GM23338 (cell line): ENCODE data around the gene TNS1. TPM values are rescaled to one million over a fixed set of nuclear protein-coding genes. Genes with fewer than 3 reads are reported as not detected.

Experiments
- ATAC-seq: fragments of 200-7000 bp; cut with Tn5 transposase; 3 replicates; pipeline ENCODE4 v1.9.1; 2020
- DNase-seq: peaks from one replicate; pipeline ENCODE4 v3.0.0-alpha.2; 2015; ENCODE audit warnings: low spot score
- H2AFZ ChIP-seq: fragments of 200-600 bp; sonication (generic); 2 replicates; pipeline ENCODE4 v1.8.0; 2016; ENCODE audit warnings: antibody characterized with exemption, mild to moderate bottlenecking, moderate library complexity
- H3F3A ChIP-seq: fragments of 200-600 bp; sonication (generic); replicated peaks from 2 replicates; pipeline ENCODE4 v1.8.0; 2017; ENCODE audit warnings: antibody characterized with exemption, mixed run types, low read depth
- H3K27ac ChIP-seq: fragments of 200-600 bp; sonication (generic); 2 replicates; pipeline ENCODE4 v1.6.1; 2016; ENCODE audit warnings: low read depth
- H3K27me3 ChIP-seq: fragments of 200-600 bp; sonication (generic); 2 replicates; pipeline ENCODE4 v1.8.0; 2016; ENCODE audit warnings: mild to moderate bottlenecking, mixed run types, moderate library complexity; ENCODE audit not compliant: insufficient read depth
- H3K36me3 ChIP-seq: fragments of 200-600 bp; sonication (generic); 2 replicates; pipeline ENCODE4 v1.8.0; 2016; ENCODE audit warnings: mild to moderate bottlenecking; ENCODE audit not compliant: insufficient read depth
- H3K4me1 ChIP-seq: fragments of 200-600 bp; sonication (generic); 2 replicates; pipeline ENCODE4 v1.8.0; 2016; ENCODE audit warnings: mild to moderate bottlenecking, moderate library complexity; ENCODE audit not compliant: insufficient read depth
- H3K4me2 ChIP-seq: fragments of 200-600 bp; sonication (generic); 2 replicates; pipeline ENCODE4 v1.7.1; 2017; ENCODE audit warnings: mixed run types
- H3K4me3 ChIP-seq: fragments of 200-600 bp; sonication (generic); 2 replicates; pipeline ENCODE4 v1.6.1; 2016; ENCODE audit warnings: mixed run types
- H3K79me2 ChIP-seq: fragments of 200-600 bp; sonication (generic); replicated peaks from 2 replicates; pipeline ENCODE4 v1.8.0; 2017; ENCODE audit warnings: mild to moderate bottlenecking; ENCODE audit not compliant: insufficient read depth
- H3K9me2 ChIP-seq: fragments of 200-600 bp; sonication (generic); 2 replicates; pipeline ENCODE4 v1.8.0; 2017; ENCODE audit not compliant: insufficient read depth
- H4K20me1 ChIP-seq: fragments of 200-600 bp; sonication (generic); replicated peaks from 2 replicates; pipeline ENCODE4 v1.8.0; 2017; ENCODE audit warnings: mild to moderate bottlenecking; ENCODE audit not compliant: insufficient read depth
- H3K27ac Mint-ChIP-seq: 2 replicates; pipeline ENCODE4 v1.8.0; 2020; ENCODE audit warnings: inconsistent platforms, mild to moderate bottlenecking, moderate library complexity, mixed read lengths
- H3K27me3 Mint-ChIP-seq: 3 replicates; pipeline ENCODE4 v1.8.0; 2022; ENCODE audit warnings: low read depth, mild to moderate bottlenecking, moderate library complexity, mixed read lengths, inconsistent platforms; ENCODE audit not compliant: insufficient read depth, poor library complexity
- H3K36me3 Mint-ChIP-seq: 3 replicates; pipeline ENCODE4 v1.8.0; 2021; ENCODE audit warnings: low read depth, mild to moderate bottlenecking, inconsistent platforms, moderate library complexity, mixed read lengths
- H3K4me1 Mint-ChIP-seq: 3 replicates; pipeline ENCODE4 v1.8.0; 2020; ENCODE audit warnings: mild to moderate bottlenecking, inconsistent platforms, mixed read lengths
- H3K4me3 Mint-ChIP-seq: 3 replicates; pipeline ENCODE4 v1.8.0; 2021; ENCODE audit warnings: moderate library complexity, mild to moderate bottlenecking, inconsistent platforms, mixed read lengths
- H3K9me3 Mint-ChIP-seq: 3 replicates; pipeline ENCODE4 v1.8.0; 2020; ENCODE audit warnings: moderate library complexity, mild to moderate bottlenecking, inconsistent platforms, mixed read lengths
- CREB1 ChIP-seq: fragments of 250-450 bp; sonication (Bioruptor Pico); IDR thresholded peaks from 2 replicates; pipeline ENCODE4 v1.5.0; 2020; ENCODE audit warnings: low read depth, mild to moderate bottlenecking, moderate library complexity
- CTCF ChIP-seq, 2 experiments: fragments of 200-600 bp in 1 of 2; sonication (generic) in 1 of 2; conservative IDR thresholded peaks; 2 replicates each; pipeline versions ENCODE4 v1.5.1 to v1.6.1; 2016 to 2017; ENCODE audit warnings: antibody characterized with exemption in 2 of 2, low read depth in 2 of 2, mild to moderate bottlenecking in 2 of 2, moderate library complexity in 1 of 2
- ETS1 ChIP-seq: IDR thresholded peaks from 2 replicates; pipeline ENCODE4 v1.6.1; 2016; ENCODE audit warnings: antibody characterized with exemption
- EZH2phosphoT487 ChIP-seq: fragments of 200-600 bp; sonication (generic); IDR thresholded peaks from one replicate; pipeline ENCODE4 v1.8.1; 2018; ENCODE audit warnings: antibody characterized with exemption; ENCODE audit not compliant: unreplicated experiment
- JUNB ChIP-seq: IDR thresholded peaks from one replicate; pipeline ENCODE4 v1.6.1; 2016; ENCODE audit warnings: antibody characterized with exemption; ENCODE audit not compliant: unreplicated experiment
- ZNF114 ChIP-seq: fragments of 250-450 bp; sonication (Bioruptor Pico); IDR thresholded peaks from 2 replicates; pipeline ENCODE4 v1.5.0; 2020; ENCODE audit warnings: mild to moderate bottlenecking, moderate library complexity
- ZNF331 ChIP-seq: fragments of 250-450 bp; sonication (Bioruptor Pico); IDR thresholded peaks from 2 replicates; pipeline ENCODE4 v1.5.0; 2020; ENCODE audit warnings: low read depth, mild to moderate bottlenecking, moderate library complexity
- ZNF462 ChIP-seq: fragments of 250-450 bp; sonication (Bioruptor Pico); IDR thresholded peaks from 2 replicates; pipeline ENCODE4 v1.5.0; 2020; ENCODE audit warnings: mild to moderate bottlenecking, moderate library complexity
- polyA plus RNA-seq: library from polyadenylated mRNA; unstranded; fragments of >200 nt; fragmentation: Nextera tagmentation; extraction: Ambion mirVana; gene quantifications from 2 replicates; pipeline ENCODE4 v1.2.1, GENCODE V29; 2016
- total RNA-seq: library from RNA; depleted of rRNA; stranded (reverse); fragments of >200 nt; shearing (Covaris generic); gene quantifications from 2 replicates; pipeline ENCODE4 v1.2.3, GENCODE V29; 2014

The TNS1 gene
- total and polyA plus RNA-seq, 2 experiments from 2014 or later: 2.0 to 7.4 TPM

- Histone ChIP-seq H3K36me3 (no peaks in the 10 kb centered on the region), H2AFZ (no peak overlapping the region), H3K27me3 (no peaks in the 10 kb centered on the region), H3K4me2 (no peak overlapping the region), H3K4me3 (no peak overlapping the region), H3K27ac (no peak overlapping the region), H3K4me1 (peaks cover 18% of the 10 kb centered on the region), H3K9me2 (no peaks in the 10 kb centered on the region), H4K20me1 (no peaks in the 10 kb centered on the region), H3K79me2 (no peaks in the 10 kb centered on the region), H3F3A (no peaks in the 10 kb centered on the region)
- Mint-ChIP-seq H3K27me3 (peaks cover 24% of the 10 kb centered on the region), H3K36me3 (no peaks in the 10 kb centered on the region; the same call in 2 of the 3 replicates), H3K4me3 (no peak overlapping the region), H3K9me3 (no peaks in the 10 kb centered on the region), H3K4me1 (peaks cover 44% of the 10 kb centered on the region), H3K27ac (no peak overlapping the region)
- ATAC-seq: no peak
- DNase-seq: peak; percentile 22
- TF ChIP-seq EZH2phosphoT487 (no peak), CTCF (conservative IDR thresholded peaks at IDR 0.05; ENCODE audit: low read depth in 2 of 2) (peak; percentile 34 to 49; a peak in 3 of 4 replicates)
Observed at GRCh38 chr2:217909156-217909820, 93.5 kb downstream of the TNS1 start.

GRCh38 chr2:217908544-217908943, 94.3 kb downstream of the TNS1 start:
- H3K27me3 Mint-ChIP-seq: peaks cover 21% of the 10 kb centered on the region
- no peak overlapping the region for H3K27ac Mint-ChIP-seq
- Histone ChIP-seq H3K27ac (no peak overlapping the region), H4K20me1 (no peaks in the 10 kb centered on the region), H2AFZ (no peak overlapping the region), H3F3A (no peaks in the 10 kb centered on the region), H3K9me2 (no peaks in the 10 kb centered on the region), H3K27me3 (no peaks in the 10 kb centered on the region), H3K4me2 (no peak overlapping the region), H3K4me1 (peaks cover 18% of the 10 kb centered on the region), H3K36me3 (no peaks in the 10 kb centered on the region), H3K79me2 (no peaks in the 10 kb centered on the region), H3K4me3 (no peak overlapping the region)
- H3K36me3 Mint-ChIP-seq: no peaks in the 10 kb centered on the region; the same call in 2 of the 3 replicates
- no peaks in the 10 kb centered on the region for H3K9me3 Mint-ChIP-seq
- H3K4me1 Mint-ChIP-seq: peaks cover 42% of the 10 kb centered on the region
- H3K4me3 Mint-ChIP-seq: no peak overlapping the region
- ATAC-seq: no peak
- no peak for DNase-seq
- TF ChIP-seq CREB1 (CRISPR knock-in tag): no peak
- no peak for TF ChIP-seq ZNF462 (CRISPR knock-in tag)
- no peak for TF ChIP-seq JUNB
- no peak for TF ChIP-seq ZNF114 (CRISPR knock-in tag)
- no peak for TF ChIP-seq ZNF331 (CRISPR knock-in tag)
- TF ChIP-seq ETS1: no peak
- TF ChIP-seq CTCF (conservative IDR thresholded peaks at IDR 0.05; ENCODE audit: low read depth in 2 of 2): no peak
